Central memory CD8-positive, alpha-beta T cell (primary cell): Measurements from ENCODE around the gene ATP8B4.

Experiments
- ATAC-seq: fragments of 150-1000 bp; cut with Tn5 transposase; replicated peaks from 2 replicates; pipeline ENCODE4 v1.10.0; 2022; ENCODE audit warnings: mild to moderate bottlenecking, moderate FRiP score, moderate number of reproducible peaks; ENCODE audit not compliant: poor library complexity, severe bottlenecking; ENCODE audit errors: extremely low read depth
- DNase-seq, 2 donors: peaks; one replicate each; pipeline ENCODE4 v3.0.0; 2021; ENCODE audit warnings: low spot score in 2 of 2
- H3K27ac Mint-ChIP-seq: one replicate; pipeline ENCODE4 v1.8.0; 2022; ENCODE audit warnings: low read depth, mild to moderate bottlenecking, moderate library complexity, mixed read lengths
- H3K27me3 Mint-ChIP-seq: one replicate; pipeline ENCODE4 v1.8.0; 2022; ENCODE audit warnings: mixed read lengths
- H3K36me3 Mint-ChIP-seq: one replicate; pipeline ENCODE4 v1.8.0; 2022; ENCODE audit warnings: mild to moderate bottlenecking, moderate library complexity, mixed read lengths; ENCODE audit not compliant: insufficient read depth
- H3K4me1 Mint-ChIP-seq: one replicate; pipeline ENCODE4 v1.8.0; 2022; ENCODE audit warnings: mixed read lengths
- H3K4me3 Mint-ChIP-seq: one replicate; pipeline ENCODE4 v1.8.0; 2022; ENCODE audit warnings: mild to moderate bottlenecking, moderate library complexity, mixed read lengths
- H3K9me3 Mint-ChIP-seq: one replicate; pipeline ENCODE4 v1.8.0; 2022; ENCODE audit warnings: mixed read lengths

ATP8B4 gene

DNA sequence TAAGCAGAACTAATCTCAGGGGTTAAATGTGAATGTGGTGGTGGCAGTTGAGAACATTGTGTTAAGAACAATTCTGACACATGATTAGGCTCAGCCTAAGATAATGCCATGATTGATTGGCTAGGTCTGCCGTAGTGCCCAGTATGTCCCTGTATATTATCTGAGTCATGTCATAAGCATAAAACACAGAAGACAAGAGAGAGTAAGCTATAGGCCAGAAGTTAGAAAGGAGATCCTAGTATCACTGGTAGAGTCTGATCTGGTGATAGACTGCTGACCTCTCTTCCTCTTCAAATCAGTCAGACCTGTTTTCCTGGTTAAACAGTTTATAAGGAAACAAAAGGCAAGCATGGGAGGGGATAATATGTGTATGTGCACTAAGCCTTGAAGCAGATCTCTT lies 30.1 kb upstream of the ATP8B4 start:
- Mint-ChIP-seq H3K36me3 (peaks cover 4% of the 10 kb centered on the region), H3K4me1 (no peaks in the 10 kb centered on the region), H3K9me3 (no peaks in the 10 kb centered on the region), H3K27me3 (no peaks in the 10 kb centered on the region), H3K27ac (no peak overlapping the region), H3K4me3 (no peak overlapping the region)
- DNase-seq (no peak), ATAC-seq (no peak)

- ATAC-seq (no peak), DNase-seq (no peak)
- Mint-ChIP-seq H3K4me1 (no peaks in the 10 kb centered on the region), H3K9me3 (no peaks in the 10 kb centered on the region), H3K4me3 (no peak overlapping the region), H3K27me3 (no peaks in the 10 kb centered on the region), H3K36me3 (peaks cover 4% of the 10 kb centered on the region), H3K27ac (no peak overlapping the region)
Observed at GRCh38 chr15:50148362-50148963, 29.4 kb upstream of the ATP8B4 start.

GRCh38 chr15:50146632-50147031 lies 27.6 kb upstream of the ATP8B4 start:
- H3K36me3 Mint-ChIP-seq, result peaks cover 4% of the 10 kb centered on the region
- no peaks in the 10 kb centered on the region for H3K27me3 Mint-ChIP-seq
- ATAC-seq, result no peak
- no peak for DNase-seq
- no peaks in the 10 kb centered on the region for H3K9me3 Mint-ChIP-seq
- H3K4me1 Mint-ChIP-seq, result no peaks in the 10 kb centered on the region
- no peak overlapping the region for H3K4me3 Mint-ChIP-seq
- H3K27ac Mint-ChIP-seq, result no peak overlapping the region

- Mint-ChIP-seq H3K9me3 (no peaks in the 10 kb centered on the region), H3K36me3 (peaks cover 4% of the 10 kb centered on the region), H3K4me3 (no peak overlapping the region), H3K4me1 (no peaks in the 10 kb centered on the region), H3K27ac (no peak overlapping the region), H3K27me3 (no peaks in the 10 kb centered on the region)
- ATAC-seq (no peak), DNase-seq (no peak)
Observed at GRCh38 chr15:50145451-50145872, 26.4 kb upstream of the ATP8B4 start.

- no peak for ATAC-seq
- Mint-ChIP-seq H3K27ac (no peak overlapping the region), H3K9me3 (no peaks in the 10 kb centered on the region), H3K4me1 (no peaks in the 10 kb centered on the region), H3K4me3 (no peak overlapping the region), H3K36me3 (peaks cover 4% of the 10 kb centered on the region), H3K27me3 (no peaks in the 10 kb centered on the region)
- no peak for DNase-seq
Observed at GRCh38 chr15:50144341-50145120, 25.5 kb upstream of the ATP8B4 start.

GRCh38 chr15:50143255-50143860 lies 24.3 kb upstream of the ATP8B4 start:
- no peak for ATAC-seq
- DNase-seq, result no peak
- Mint-ChIP-seq H3K27ac (no peak overlapping the region), H3K27me3 (no peaks in the 10 kb centered on the region), H3K4me1 (no peaks in the 10 kb centered on the region), H3K36me3 (peaks cover 4% of the 10 kb centered on the region), H3K9me3 (no peaks in the 10 kb centered on the region), H3K4me3 (no peak overlapping the region)

- peaks cover 3% of the 10 kb centered on the region for H3K36me3 Mint-ChIP-seq
- no peaks in the 10 kb centered on the region for H3K27me3 Mint-ChIP-seq
- no peak overlapping the region for H3K27ac Mint-ChIP-seq
- DNase-seq (no peak), ATAC-seq (no peak)
- H3K4me1 Mint-ChIP-seq, result no peaks in the 10 kb centered on the region
- no peaks in the 10 kb centered on the region for H3K9me3 Mint-ChIP-seq
- H3K4me3 Mint-ChIP-seq, result no peak overlapping the region
Observed at GRCh38 chr15:50141856-50142255, 22.8 kb upstream of the ATP8B4 start.

- peaks cover 2% of the 10 kb centered on the region for H3K36me3 Mint-ChIP-seq
- H3K27me3 Mint-ChIP-seq, result peaks cover 3% of the 10 kb centered on the region
- H3K9me3 Mint-ChIP-seq, result no peaks in the 10 kb centered on the region
Observed at GRCh38 chr15:50140983-50141382, 21.9 kb upstream of the ATP8B4 start.

GRCh38 chr15:50140098-50140497 lies 21.1 kb upstream of the ATP8B4 start:
- peaks cover 8% of the 10 kb centered on the region for H3K27me3 Mint-ChIP-seq
- no peaks in the 10 kb centered on the region for H3K36me3 Mint-ChIP-seq
- no peak overlapping the region for H3K4me3 Mint-ChIP-seq
- ATAC-seq (no peak), DNase-seq (no peak)
- H3K4me1 Mint-ChIP-seq, result peaks cover 4% of the 10 kb centered on the region
- no peaks in the 10 kb centered on the region for H3K9me3 Mint-ChIP-seq
- no peak overlapping the region for H3K27ac Mint-ChIP-seq

More at GRCh38 chr15:50140983-50141382, 21.9 kb upstream of the ATP8B4 start:
- DNase-seq, result no peak
- no peak for ATAC-seq
- no peaks in the 10 kb centered on the region for H3K4me1 Mint-ChIP-seq
- no peak overlapping the region for H3K27ac Mint-ChIP-seq
- no peak overlapping the region for H3K4me3 Mint-ChIP-seq

GRCh38 chr15:50138391-50138790 lies 19.4 kb upstream of the ATP8B4 start:
- H3K4me3 Mint-ChIP-seq, result no peak overlapping the region
- H3K36me3 Mint-ChIP-seq, result no peaks in the 10 kb centered on the region
- ATAC-seq (no peak), DNase-seq (no peak)
- peaks cover 11% of the 10 kb centered on the region for H3K4me1 Mint-ChIP-seq
- no peak overlapping the region for H3K27ac Mint-ChIP-seq
- H3K9me3 Mint-ChIP-seq, result no peaks in the 10 kb centered on the region
- H3K27me3 Mint-ChIP-seq, result peaks cover 8% of the 10 kb centered on the region

- DNase-seq (no peak), ATAC-seq (no peak)
- Mint-ChIP-seq H3K4me3 (no peak overlapping the region), H3K4me1 (peaks cover 11% of the 10 kb centered on the region), H3K36me3 (no peaks in the 10 kb centered on the region), H3K27me3 (peaks cover 8% of the 10 kb centered on the region), H3K27ac (no peak overlapping the region), H3K9me3 (no peaks in the 10 kb centered on the region)
Observed at GRCh38 chr15:50137893-50138292, 18.9 kb upstream of the ATP8B4 start.

GRCh38 chr15:50137330-50137761 lies 18.3 kb upstream of the ATP8B4 start:
- ATAC-seq (no peak), DNase-seq (no peak)
- no peak overlapping the region for H3K27ac Mint-ChIP-seq
- no peak overlapping the region for H3K4me3 Mint-ChIP-seq
- H3K9me3 Mint-ChIP-seq, result no peaks in the 10 kb centered on the region
- peaks cover 8% of the 10 kb centered on the region for H3K27me3 Mint-ChIP-seq
- H3K36me3 Mint-ChIP-seq, result no peaks in the 10 kb centered on the region
- H3K4me1 Mint-ChIP-seq, result peaks cover 11% of the 10 kb centered on the region

- Mint-ChIP-seq H3K27ac (no peak overlapping the region), H3K4me1 (peaks cover 11% of the 10 kb centered on the region), H3K36me3 (no peaks in the 10 kb centered on the region), H3K9me3 (no peaks in the 10 kb centered on the region), H3K4me3 (no peak overlapping the region), H3K27me3 (peaks cover 8% of the 10 kb centered on the region)
- ATAC-seq, result no peak
- no peak for DNase-seq
Observed at GRCh38 chr15:50135031-50135551, 16.1 kb upstream of the ATP8B4 start.
